GM12878 (cell line): ENCODE results near the gene ALX4. TPM values are rescaled to one million over a fixed set of nuclear protein-coding genes. Genes with fewer than 3 reads are reported as not detected.

Experiments
- ATAC-seq: fragments of 200-7000 bp; cut with Tn5 transposase; 3 replicates; pipeline ENCODE4 v1.9.1; 2020; ENCODE audit warnings: mild to moderate bottlenecking, moderate library complexity
- BruUV-seq: library from RNA; stranded (reverse); fragments of 400-500 nt; replicated peaks from 2 replicates; lab custom pipeline; 2021; lab: Mats Ljungman, UMichigan
- CTCF ChIA-PET: fragments of 300-600 bp; sonication (Branson Sonifier 250); formaldehyde crosslinking; extraction: SDS; loops from one replicate; lab custom pipeline; 2021; ENCODE audit warnings: inconsistent platforms; lab: Yijun Ruan, JAX
- POLR2A ChIA-PET: fragments of 350-600 bp; formaldehyde crosslinking; extraction: SDS; loops from one replicate; lab custom pipeline; 2021; ENCODE audit warnings: inconsistent platforms; lab: Charles Lee
- RAD21 ChIA-PET: fragments of 300-600 bp; sonication (Branson Sonifier 250); formaldehyde crosslinking; loops from one replicate; lab custom pipeline; 2023; ENCODE audit warnings: antibody characterized with exemption; ENCODE audit not compliant: unreplicated experiment; lab: Charles Lee
- SMC1A ChIA-PET: fragments of 300-600 bp; sonication (Branson Sonifier 250); formaldehyde crosslinking; loops from one replicate; lab custom pipeline; 2023; ENCODE audit not compliant: unreplicated experiment, uncharacterized antibody; lab: Charles Lee
- DNase-seq: peaks from one replicate; pipeline ENCODE4 v3.0.0-alpha.2; 2011; ENCODE audit warnings: low read depth, low spot score
- FAIRE-seq: peaks from 3 replicates; lab custom pipeline; 2011; peaks lifted over from hg19 to GRCh38; lab: Jason Lieb, UNC
- H2AFZ ChIP-seq: 2 replicates; pipeline ENCODE4 v1.6.0; 2011; ENCODE audit warnings: low read depth, low read length, control low read depth; ENCODE audit not compliant: control insufficient read depth
- H3K27ac ChIP-seq: 2 replicates; pipeline ENCODE4 v1.5.1; 2011; ENCODE audit warnings: control low read depth; ENCODE audit not compliant: control insufficient read depth, insufficient read depth
- H3K27me3 ChIP-seq, 2 experiments: replicated peaks in 1 of 2; 2 replicates each; pipeline versions ENCODE4 v1.6.0 to v1.6.1; 2011; ENCODE audit warnings: low read length in 1 of 2; ENCODE audit not compliant: control insufficient read depth in 2 of 2, insufficient read depth in 2 of 2
- H3K36me3 ChIP-seq, 2 experiments: 2 replicates each; pipeline ENCODE4 v1.5.1; 2011; ENCODE audit warnings: low read length in 1 of 2; ENCODE audit not compliant: control insufficient read depth in 2 of 2, insufficient read depth in 2 of 2
- H3K4me1 ChIP-seq: 2 replicates; pipeline ENCODE4 v1.6.1; 2011; ENCODE audit warnings: mild to moderate bottlenecking, low read length, moderate library complexity, mixed read lengths; ENCODE audit not compliant: control insufficient read depth, insufficient read depth
- H3K4me2 ChIP-seq: 2 replicates; pipeline ENCODE4 v1.6.0; 2011; ENCODE audit warnings: control low read depth; ENCODE audit not compliant: control insufficient read depth, insufficient read depth
- H3K4me3 ChIP-seq: fragments of 200-600 bp; sonication (generic); 2 replicates; pipeline ENCODE4 v1.5.1; 2016
- H3K79me2 ChIP-seq: 2 replicates; pipeline ENCODE4 v1.6.0; 2011; ENCODE audit warnings: low read length; ENCODE audit not compliant: control insufficient read depth, insufficient read depth
- H3K9ac ChIP-seq: 2 replicates; pipeline ENCODE4 v1.8.0; 2011; ENCODE audit warnings: low read length, control low read depth, mixed read lengths; ENCODE audit not compliant: control insufficient read depth, insufficient read depth
- H3K9me3 ChIP-seq: replicated peaks from 3 replicates; pipeline ENCODE4 v1.5.1; 2011; ENCODE audit warnings: mild to moderate bottlenecking, low read length; ENCODE audit not compliant: control insufficient read depth, insufficient read depth
- H4K20me1 ChIP-seq: 2 replicates; pipeline ENCODE4 v1.6.0; 2011; ENCODE audit not compliant: control insufficient read depth, insufficient read depth
- BCLAF1 ChIP-seq: fragments of 450-650 bp; IDR thresholded peaks from 2 replicates; pipeline ENCODE4 v1.6.1; 2017; ENCODE audit warnings: antibody characterized with exemption, mild to moderate bottlenecking, moderate library complexity
- CREB1 ChIP-seq: IDR thresholded peaks from 2 replicates; pipeline ENCODE4 v1.6.1; 2012; ENCODE audit warnings: low read depth, mild to moderate bottlenecking, inconsistent platforms
- EED ChIP-seq: sonication (generic); IDR thresholded peaks from 2 replicates; pipeline ENCODE4 v1.6.1; 2016; ENCODE audit warnings: antibody characterized with exemption, low read depth
- EGR1 ChIP-seq, 2 experiments: IDR thresholded peaks; 1 replicate in 1 of 2; 2 replicates in 1 of 2; pipeline ENCODE4 v1.6.1; 2011 to 2012; ENCODE audit warnings: low read depth in 2 of 2, low read length in 2 of 2, borderline replicate concordance in 1 of 2, mild to moderate bottlenecking in 1 of 2, moderate library complexity in 1 of 2
- LARP7 ChIP-seq: fragments of 450-650 bp; IDR thresholded peaks from 2 replicates; pipeline ENCODE4 v1.6.1; 2017; ENCODE audit warnings: mild to moderate bottlenecking
- MTA2 ChIP-seq: fragments of 450-650 bp; IDR thresholded peaks from 2 replicates; pipeline ENCODE4 v1.6.1; 2016; ENCODE audit warnings: low read depth, mild to moderate bottlenecking, moderate library complexity
- NR2F1 ChIP-seq: fragments of 450-650 bp; conservative IDR thresholded peaks from 2 replicates; pipeline ENCODE4 v1.6.1; 2017; ENCODE audit warnings: mild to moderate bottlenecking
- NRF1 ChIP-seq: conservative IDR thresholded peaks from 2 replicates; pipeline ENCODE4 v1.6.1; 2011; ENCODE audit warnings: mild to moderate bottlenecking, low read depth, low read length, improper control_type of control experiment
- PBX3 ChIP-seq: IDR thresholded peaks from 2 replicates; pipeline ENCODE4 v1.6.1; 2011; ENCODE audit warnings: mild to moderate bottlenecking, low read depth, low read length, moderate library complexity; ENCODE audit not compliant: insufficient replicate concordance
- RAD21 ChIP-seq: IDR thresholded peaks from 2 replicates; pipeline ENCODE4 v1.6.1; 2011; ENCODE audit warnings: mild to moderate bottlenecking, low read depth, low read length, moderate library complexity; ENCODE audit not compliant: insufficient read depth
- SMAD5 ChIP-seq: IDR thresholded peaks from 2 replicates; pipeline ENCODE4 v1.6.1; 2016; ENCODE audit warnings: antibody characterized with exemption, low read depth
- SPI1 ChIP-seq: IDR thresholded peaks from 2 replicates; pipeline ENCODE4 v1.6.1; 2011; ENCODE audit warnings: low read depth, mild to moderate bottlenecking, low read length, moderate library complexity, borderline replicate concordance; ENCODE audit not compliant: insufficient read depth
- TAF1 ChIP-seq: IDR thresholded peaks from 2 replicates; pipeline ENCODE4 v1.6.1; 2011; ENCODE audit warnings: mild to moderate bottlenecking, low read depth, low read length, borderline replicate concordance
- WGBS: methylation state at CpG from one replicate; pipeline ENCODE4 v1.1.6; 2016; ENCODE audit warnings: low lambda C conversion rate; ENCODE audit not compliant: insufficient replicate concordance, insufficient coverage; ENCODE audit errors: missing lambda C conversion rate; 5-methylcytosine and 5-hydroxymethylcytosine counted together
- in situ Hi-C: fragments of 300-500 bp; cut with MboI; formaldehyde crosslinking; loops from 9 replicates; pipeline ENCODE4 v1.14.3; 2018; ENCODE audit warnings: mixed read lengths
- intact Hi-C: fragments of 100-400 bp; cut with micrococcal nuclease; formaldehyde crosslinking; loops from one replicate; pipeline ENCODE4 v1.14.2; 2022; ENCODE audit not compliant: unreplicated experiment
- polyA plus RNA-seq, 11 experiments: library from polyadenylated mRNA; depleted of rRNA in 4 of 11; unstranded in 6 of 11; stranded (reverse) in 5 of 11; fragments of >200 nt; fragmentation: Nextera tagmentation in 4 of 11; fragmentation: Illumina TruSeq in 1 of 11; extraction: Ambion mirVana in 4 of 11; extraction: Trizol in 1 of 11; gene quantifications; 1 replicate in 1 of 11; 2 replicates in 10 of 11; pipeline versions ENCODE4 v1.2.1 to v1.2.3, GENCODE V29; 2011 to 2016; ENCODE audit warnings: inconsistent platforms in 2 of 11, missing spikeins in 2 of 11, low read depth in 1 of 11
- total RNA-seq, 4 experiments: library from RNA; depleted of rRNA in 3 of 4; stranded (reverse); fragments of >200 nt in 3 of 4; fragmentation: Illumina TruSeq in 1 of 4; extraction: Trizol in 1 of 4; gene quantifications; 2 replicates each; pipeline versions ENCODE4 v1.2.1 to v1.2.3, GENCODE V29; 2013 to 2021

The ALX4 gene
- total and polyA plus RNA-seq, 10 of the 15 experiments (the other 5 are each of a cell fraction or from before 2014, with no cell fraction given), result not detected

- no peak for TF ChIP-seq SPI1
- no peak for TF ChIP-seq LARP7
- no peak for TF ChIP-seq SMAD5
- TF ChIP-seq RAD21, result no peak
- no peak for TF ChIP-seq NRF1
- no peak for TF ChIP-seq NR2F1
- no peak for TF ChIP-seq TAF1
- no peak for TF ChIP-seq PBX3
- TF ChIP-seq EED, result no peak
- no peak for TF ChIP-seq EGR1 (IDR thresholded peaks at IDR 0.05; ENCODE audit: borderline replicate concordance in 1 of 2, low read depth in 2 of 2, low read length in 2 of 2)
Observed at GRCh38 chr11:44217432-44217831, 92.5 kb downstream of the ALX4 start (continued).

- ChIA-PET POLR2A (no interaction called here), RAD21 (no interaction called here), CTCF (interaction anchor here (1.2 kb wide), 1 partner anchor 55 kb away, joined by 3 read pairs; no protein-coding TSS in a partner anchor), SMC1A (interaction anchor here (1.0 to 1.7 kb wide), 4 partner anchors 12 to 80 kb away, joined by 3 to 4 read pairs (median 3); no protein-coding TSS in a partner anchor)
- H3K9me3 ChIP-seq, result no peaks in the 10 kb centered on the region
- no peak for DNase-seq
- peaks cover 0 to 3% of the 10 kb centered on the region in 2 experiments; a peak in 1 of 4 replicates for H3K36me3 ChIP-seq
- H3K4me1 ChIP-seq, result no peaks in the 10 kb centered on the region
- intact Hi-C loops, result no loop called here
- FAIRE-seq, result no peak
- 32% methylated on average over 1 of the region's 1 CpG for WGBS
- no peak overlapping the region for H3K4me2 ChIP-seq
- no peak overlapping the region for H2AFZ ChIP-seq
- no peaks in the 10 kb centered on the region for H4K20me1 ChIP-seq
- no peak overlapping the region for H3K4me3 ChIP-seq
- in situ Hi-C loops, result no loop called here
- no peaks in the 10 kb centered on the region for H3K79me2 ChIP-seq
- BruUV-seq, result no TSS peak
- H3K9ac ChIP-seq, result no peak overlapping the region
- no peak for ATAC-seq
- no peak overlapping the region for H3K27ac ChIP-seq
- no peaks in the 10 kb centered on the region for H3K27me3 ChIP-seq
- TF ChIP-seq MTA2 (peak; percentile 50; the same call in 1 of the 2 replicates), SPI1 (no peak), BCLAF1 (no peak), CREB1 (no peak)
- TF ChIP-seq, all 136 proteins: peak for 1
Observed at GRCh38 chr11:44213148-44213547, 96.8 kb downstream of the ALX4 start.
